ENCODE measurements around the gene TDRD10.

GRCh38 chr1:154547105-154547732 lies 45.2 kb downstream of the TDRD10 start:
- no peak for TF ChIP-seq CTCF (IDR thresholded peaks at IDR 0.05 in 4 of 5, conservative IDR thresholded peaks at IDR 0.05 in 1 of 5)
- no peak for TF ChIP-seq POLR2A (IDR thresholded peaks at IDR 0.05)

All from gastrocnemius medialis (tissue), 4 donors.